ENCODE results near the gene ATG4B. TPM values are rescaled to one million over a fixed set of nuclear protein-coding genes. Genes with fewer than 3 reads are reported as not detected.

The ATG4B gene
- total RNA-seq, 4 donors from 2014 or later: 40.4 to 67.1 (median 50.3) TPM

DNA sequence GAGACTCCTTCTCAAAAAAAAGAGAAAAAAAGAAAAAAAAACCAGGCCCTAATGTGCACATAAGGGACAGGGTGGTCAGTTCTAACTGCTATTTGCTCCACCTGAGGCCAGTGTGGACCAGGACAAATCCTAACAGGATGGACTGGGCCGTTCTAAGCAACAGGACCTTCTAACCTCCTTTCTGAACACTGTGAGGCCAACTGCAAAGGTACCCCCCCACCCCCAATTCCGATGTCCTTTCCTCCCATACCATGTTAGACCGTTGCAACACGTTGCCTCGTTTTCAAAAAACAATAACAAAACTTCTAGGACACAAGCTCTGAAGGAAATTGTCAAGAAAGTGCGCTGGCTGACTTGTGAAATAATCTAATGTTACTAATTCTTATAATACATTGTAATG, 1.7 kb upstream of the ATG4B start:
- DNase-seq (ENCODE audit: low spot score) (no peak), ATAC-seq (ENCODE audit: low FRiP score) (no peak)
- TF ChIP-seq, protein P1, sequence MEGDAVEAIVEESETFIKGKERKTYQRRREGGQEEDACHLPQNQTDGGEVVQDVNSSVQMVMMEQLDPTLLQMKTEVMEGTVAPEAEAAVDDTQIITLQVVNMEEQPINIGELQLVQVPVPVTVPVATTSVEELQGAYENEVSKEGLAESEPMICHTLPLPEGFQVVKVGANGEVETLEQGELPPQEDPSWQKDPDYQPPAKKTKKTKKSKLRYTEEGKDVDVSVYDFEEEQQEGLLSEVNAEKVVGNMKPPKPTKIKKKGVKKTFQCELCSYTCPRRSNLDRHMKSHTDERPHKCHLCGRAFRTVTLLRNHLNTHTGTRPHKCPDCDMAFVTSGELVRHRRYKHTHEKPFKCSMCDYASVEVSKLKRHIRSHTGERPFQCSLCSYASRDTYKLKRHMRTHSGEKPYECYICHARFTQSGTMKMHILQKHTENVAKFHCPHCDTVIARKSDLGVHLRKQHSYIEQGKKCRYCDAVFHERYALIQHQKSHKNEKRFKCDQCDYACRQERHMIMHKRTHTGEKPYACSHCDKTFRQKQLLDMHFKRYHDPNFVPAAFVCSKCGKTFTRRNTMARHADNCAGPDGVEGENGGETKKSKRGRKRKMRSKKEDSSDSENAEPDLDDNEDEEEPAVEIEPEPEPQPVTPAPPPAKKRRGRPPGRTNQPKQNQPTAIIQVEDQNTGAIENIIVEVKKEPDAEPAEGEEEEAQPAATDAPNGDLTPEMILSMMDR (IDR thresholded peaks at IDR 0.05): no peak

DNA sequence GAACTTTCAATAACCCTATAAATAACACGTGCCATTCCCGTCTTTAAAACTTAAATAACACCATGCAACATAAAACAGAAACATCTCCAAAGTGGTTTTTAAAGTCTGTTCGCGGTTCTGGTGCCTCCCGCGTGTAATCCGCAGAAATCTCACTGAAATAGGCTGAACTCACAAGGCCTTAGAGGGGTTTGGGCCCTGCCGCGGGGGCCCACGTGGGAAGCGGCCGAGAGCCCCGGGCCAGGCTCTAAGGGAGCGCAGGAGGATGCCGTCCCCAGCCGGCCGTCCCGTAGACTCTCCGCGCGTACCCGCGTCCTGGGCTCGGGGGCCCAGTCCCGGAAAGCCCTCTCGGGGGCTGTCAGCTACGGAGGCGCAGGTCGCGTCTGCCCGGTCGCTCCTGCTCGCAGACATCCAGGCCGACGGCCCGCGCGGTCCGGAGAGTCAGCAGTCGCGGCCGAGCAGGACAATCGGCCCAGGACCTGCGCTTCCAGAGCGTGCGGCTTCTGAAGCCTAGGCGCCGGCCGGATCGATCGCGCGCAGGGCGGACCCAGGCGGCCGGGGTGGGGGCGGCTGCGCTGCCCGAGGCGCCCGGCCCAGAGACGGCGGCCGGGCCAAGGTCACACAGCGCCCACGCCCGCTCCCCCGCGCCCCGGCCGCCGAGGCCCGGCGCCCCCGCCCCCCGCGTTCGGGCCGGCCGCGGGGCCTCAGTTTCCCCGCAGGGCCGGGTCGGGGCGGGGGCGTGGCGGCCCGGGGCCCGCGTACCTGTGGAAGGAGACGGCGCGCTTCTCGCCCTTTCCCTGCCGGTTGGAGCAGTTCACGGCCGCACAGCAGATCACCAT, 1.1 kb upstream of the ATG4B start:
- ATAC-seq (ENCODE audit: low FRiP score) (peak; percentile 47), DNase-seq (ENCODE audit: low spot score) (no peak)

DNA sequence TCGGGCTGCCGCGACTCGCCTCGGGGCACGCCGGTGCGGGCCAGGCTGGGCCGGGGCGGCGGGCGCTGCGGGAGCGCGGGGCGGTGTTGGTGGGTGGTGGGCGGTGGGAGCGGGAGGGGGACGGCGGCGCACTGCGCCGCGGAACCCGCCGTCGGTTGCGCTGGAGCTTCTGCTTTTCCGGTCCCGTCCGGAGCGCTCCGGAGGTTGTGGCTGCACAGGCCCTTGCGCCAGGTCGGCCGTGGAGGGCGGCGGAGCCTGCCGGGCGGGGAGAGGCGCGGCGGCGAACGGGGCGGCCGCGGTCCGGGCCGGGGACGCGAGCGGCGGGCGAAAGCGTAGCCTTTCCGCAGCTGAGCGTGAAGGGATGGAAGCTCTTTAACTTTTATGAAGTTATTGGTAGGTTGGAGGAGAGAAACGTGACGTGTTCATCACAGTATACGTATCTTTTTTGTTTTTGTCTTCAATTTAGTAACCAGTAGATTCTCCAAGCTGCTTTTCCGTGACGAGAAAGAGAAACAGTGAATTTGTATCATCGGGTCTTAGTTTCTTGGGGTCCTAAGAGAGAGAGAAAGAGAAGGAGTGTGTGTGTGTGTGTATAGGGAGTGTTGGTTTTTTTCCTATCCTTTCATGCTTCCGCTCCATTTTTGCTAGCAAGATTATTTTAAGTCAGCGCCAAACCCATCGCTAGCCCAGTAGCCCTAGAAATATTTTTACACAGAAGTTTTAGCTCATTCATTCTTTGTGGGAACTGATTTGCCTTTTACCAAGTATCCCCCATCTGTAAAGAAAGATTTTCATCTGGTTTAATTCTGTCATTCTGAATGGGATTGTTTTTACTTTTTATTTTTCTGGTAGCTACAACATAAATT, 535 bp downstream of the ATG4B start:
- peak; percentile 12 for ATAC-seq (ENCODE audit: low FRiP score)
- DNase-seq (ENCODE audit: low spot score): no peak
- TF ChIP-seq, protein P1 (IDR thresholded peaks at IDR 0.05): no peak

More for the DNA sequence above, 1.1 kb upstream of the ATG4B start:
- TF ChIP-seq, protein P1 (IDR thresholded peaks at IDR 0.05): no peak

DNA sequence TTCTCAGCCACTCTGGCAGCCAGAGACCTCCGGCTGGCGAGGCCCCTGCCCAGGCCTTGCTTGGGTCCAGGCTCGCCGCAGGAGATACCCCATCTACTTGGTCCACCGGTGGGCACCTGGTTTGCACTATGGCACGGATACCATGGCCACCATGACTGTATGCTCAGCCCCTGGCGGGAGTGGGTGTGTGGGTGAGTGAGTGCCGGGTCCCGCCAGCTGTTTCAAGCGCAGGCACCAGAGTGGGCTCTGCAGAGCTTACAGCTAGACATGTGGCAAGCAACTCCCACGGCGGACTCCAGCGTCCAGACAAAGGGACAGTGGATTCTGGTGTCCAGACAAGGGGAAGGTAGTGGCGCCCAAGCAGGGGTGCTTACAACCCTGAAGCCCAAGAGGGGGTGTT, 1.4 kb downstream of the ATG4B start:
- no peak for ATAC-seq (ENCODE audit: low FRiP score)
- TF ChIP-seq, protein P1 (IDR thresholded peaks at IDR 0.05): no peak
- no peak for DNase-seq (ENCODE audit: low spot score)

DNA sequence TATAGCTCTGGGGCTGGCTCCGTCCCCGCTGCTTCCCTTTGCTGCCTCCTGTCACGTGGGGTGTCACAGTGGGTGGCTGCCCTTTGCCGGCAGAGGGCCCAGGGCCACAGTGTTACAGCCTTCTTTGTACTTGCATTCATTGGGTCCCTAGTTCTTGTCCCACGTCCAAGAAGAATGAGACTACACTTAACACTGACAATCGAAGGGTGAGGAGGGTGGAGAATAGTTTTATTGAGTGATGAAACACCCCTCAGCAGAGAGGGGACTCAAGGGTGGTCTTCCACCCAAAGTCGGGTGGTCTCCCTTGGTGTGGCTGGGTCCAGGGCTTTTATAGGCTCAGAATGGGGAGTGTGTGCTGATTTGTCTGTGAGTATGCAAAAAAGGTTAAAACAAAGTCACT, 1.9 kb downstream of the ATG4B start:
- TF ChIP-seq, protein P1 (IDR thresholded peaks at IDR 0.05): no peak
- DNase-seq (ENCODE audit: low spot score) (no peak), ATAC-seq (ENCODE audit: low FRiP score) (no peak)

DNA sequence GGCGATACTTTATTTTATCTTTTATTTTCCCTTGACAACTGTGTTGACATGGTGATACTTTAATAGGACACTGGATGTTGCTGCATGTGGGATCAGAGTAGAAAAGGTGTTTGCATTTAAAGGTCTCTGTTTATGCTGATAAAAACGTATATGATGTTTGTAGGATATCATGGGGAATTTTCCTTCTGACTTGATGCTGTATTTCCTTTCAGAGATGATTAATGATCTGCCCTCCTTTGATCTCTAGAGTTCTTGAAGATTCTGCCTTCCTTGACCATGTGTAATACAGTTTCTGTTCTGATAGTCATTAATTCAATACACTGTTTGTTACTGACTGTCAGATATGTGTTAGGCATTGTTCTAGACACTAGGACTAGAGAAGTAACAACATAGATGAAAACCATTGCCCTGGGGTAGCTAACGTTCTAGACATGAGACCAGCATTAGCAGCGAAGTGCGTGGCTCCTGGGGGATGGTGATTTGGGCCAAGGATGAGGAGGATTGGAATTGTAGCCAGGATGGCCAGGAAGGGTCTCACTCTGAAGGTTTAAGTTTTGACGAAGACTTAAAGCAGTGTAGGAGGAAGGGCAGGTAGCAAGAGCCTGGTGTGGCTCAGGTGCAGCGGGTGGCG, 2.8 kb downstream of the ATG4B start:
- ATAC-seq (ENCODE audit: low FRiP score) (no peak), DNase-seq (ENCODE audit: low spot score) (no peak)
- TF ChIP-seq, protein P1 (IDR thresholded peaks at IDR 0.05): no peak

Data from omental fat pad (tissue), 4 donors.